ENCODE measurements around the gene UGGT2.
"Not testable (repeated sequence)": the region's sequence is repeated elsewhere in the genome, so short reads cannot be mapped to it uniquely, and the experiment has no call there.

UGGT2 gene

GRCh38 chr13:96053003-96053703 is at the start of gene UGGT2:
Gene UGGT2, minus strand, starts transcription at chr13:96053401. Its CDS starts 89 bp downstream, at chr13:96053312.
- DNase-seq: peak; percentile 92

- DNase-seq: no peak
These were observed 47.4 kb upstream of the UGGT2 start for GRCh38 chr13:96100457-96101220.

- no peak for DNase-seq
These were observed 40.2 kb upstream of the UGGT2 start for GRCh38 chr13:96093296-96094006.

- DNase-seq: no peak
These were observed 38.2 kb upstream of the UGGT2 start for GRCh38 chr13:96091164-96092117.

GRCh38 chr13:96090240-96091101 is 37.3 kb upstream of the UGGT2 start:
- DNase-seq: no peak

- DNase-seq: no peak
These were observed 36.6 kb upstream of the UGGT2 start, which contains the start of gene HS6ST3 for GRCh38 chr13:96089749-96090239. Gene HS6ST3, plus strand, starts transcription at chr13:96090107.

GRCh38 chr13:96089139-96089538 is 35.9 kb upstream of the UGGT2 start:
- no peak for DNase-seq

GRCh38 chr13:96086736-96087135 is 33.5 kb upstream of the UGGT2 start:
- no peak for DNase-seq

- no peak for DNase-seq
These were observed 29.4 kb upstream of the UGGT2 start for GRCh38 chr13:96082640-96083039.

- DNase-seq: no peak
These were observed 28.7 kb upstream of the UGGT2 start for GRCh38 chr13:96081888-96082287.

GRCh38 chr13:96080676-96081075 is 27.5 kb upstream of the UGGT2 start:
- DNase-seq: no peak

GRCh38 chr13:96075953-96076543 is 22.8 kb upstream of the UGGT2 start:
- no peak for DNase-seq

- no peak for DNase-seq
These were observed 19.2 kb upstream of the UGGT2 start for GRCh38 chr13:96072392-96072791.

GRCh38 chr13:96071504-96071903 is 18.3 kb upstream of the UGGT2 start:
- no peak for DNase-seq

GRCh38 chr13:96068729-96069128 is 15.5 kb upstream of the UGGT2 start:
- DNase-seq: no peak

- no peak for DNase-seq
These were observed 12.6 kb upstream of the UGGT2 start for GRCh38 chr13:96065849-96066248.

GRCh38 chr13:96052656-96053002 is 572 bp downstream of the UGGT2 start:
- peak; percentile 23 to 51 for DNase-seq

- not testable (repeated sequence) for DNase-seq
These were observed 1.3 kb downstream of the UGGT2 start for GRCh38 chr13:96051946-96052345.

GRCh38 chr13:96051491-96051890 is 1.7 kb downstream of the UGGT2 start:
- DNase-seq: not testable (repeated sequence)

- not testable (repeated sequence) for DNase-seq
These were observed 2.2 kb downstream of the UGGT2 start for GRCh38 chr13:96050955-96051354.

All from NCI-H187 (cell line).